Activated CD8-positive, alpha-beta memory T cell treated with anti-CD3 and anti-CD28 coated beads, Interleukin-2, amount 50 U/mL, for 1 hour (primary cell): ENCODE results near the gene ZMYM4.
"Not testable (repeated sequence)": the region's sequence is repeated elsewhere in the genome, so short reads cannot be mapped to it uniquely, and the experiment has no call there.

Experiments used
- DNase-seq: peaks from one replicate; pipeline ENCODE4 v3.0.0-alpha.2; 2020; ENCODE audit errors: extremely low read depth

The ZMYM4 gene

GRCh38 chr1:35268282-35269200, at the start of gene ZMYM4:
Gene ZMYM4 (plus strand): TSS chr1:35268709. CDS start chr1:35269047, 338 bp downstream.
- DNase-seq, result peak; percentile 81

GRCh38 chr1:35220976-35221375, 47.5 kb upstream of the ZMYM4 start:
- DNase-seq, result no peak

GRCh38 chr1:35222322-35223083, 46.0 kb upstream of the ZMYM4 start:
- no peak for DNase-seq

- no peak for DNase-seq
Observed at GRCh38 chr1:35223084-35223630, 45.4 kb upstream of the ZMYM4 start.

GRCh38 chr1:35226546-35226945, 42.0 kb upstream of the ZMYM4 start:
- no peak for DNase-seq

- DNase-seq, result no peak
Observed at GRCh38 chr1:35229587-35230360, 38.7 kb upstream of the ZMYM4 start.

- no peak for DNase-seq
Observed at GRCh38 chr1:35231287-35231686, 37.2 kb upstream of the ZMYM4 start.

GRCh38 chr1:35236772-35237171, 31.7 kb upstream of the ZMYM4 start:
- DNase-seq, result not testable (repeated sequence)

- DNase-seq, result no peak
Observed at GRCh38 chr1:35243691-35244090, 24.8 kb upstream of the ZMYM4 start.

GRCh38 chr1:35247256-35247655, 21.3 kb upstream of the ZMYM4 start:
- DNase-seq, result no peak

GRCh38 chr1:35253941-35254340, 14.6 kb upstream of the ZMYM4 start:
- DNase-seq, result no peak

GRCh38 chr1:35255276-35255675, 13.2 kb upstream of the ZMYM4 start:
- no peak for DNase-seq

- no peak for DNase-seq
Observed at GRCh38 chr1:35259561-35259960, 8.9 kb upstream of the ZMYM4 start.

- no peak for DNase-seq
Observed at GRCh38 chr1:35261412-35262120, 6.9 kb upstream of the ZMYM4 start.

- no peak for DNase-seq
Observed at GRCh38 chr1:35264035-35264434, 4.5 kb upstream of the ZMYM4 start.

GRCh38 chr1:35264871-35265270, 3.6 kb upstream of the ZMYM4 start:
- DNase-seq, result no peak

GRCh38 chr1:35266306-35266705, 2.2 kb upstream of the ZMYM4 start:
- DNase-seq, result no peak

GRCh38 chr1:35269201-35269988, 886 bp downstream of the ZMYM4 start:
- no peak for DNase-seq

- no peak for DNase-seq
Observed at GRCh38 chr1:35269989-35270289, 1.4 kb downstream of the ZMYM4 start.

GRCh38 chr1:35270836-35271235, 2.3 kb downstream of the ZMYM4 start:
- DNase-seq, result no peak

GRCh38 chr1:35274197-35274596, 5.7 kb downstream of the ZMYM4 start:
- no peak for DNase-seq
